ENCODE data around the gene CIRBP. TPM values are rescaled to one million over a fixed set of nuclear protein-coding genes. Genes with fewer than 3 reads are reported as not detected.

CIRBP gene
- total RNA-seq, 1 experiment from 2014 or later = 318 TPM

- peaks cover 78% of the 10 kb centered on the region for H3K36me3 ChIP-seq
- H3K27ac ChIP-seq = peak overlapping the region; percentile 94
- peaks cover 5% of the 10 kb centered on the region; the same call in 1 of the 2 replicates for H3K9me3 ChIP-seq (replicated peaks)
- H3K27me3 ChIP-seq (replicated peaks) = no peaks in the 10 kb centered on the region
- peak in 1 of 2 experiments; percentile 49 for DNase-seq (ENCODE audit: low read depth in 1 of 2, low spot score in 2 of 2)
- peaks cover 27% of the 10 kb centered on the region for H3K4me1 ChIP-seq (replicated peaks)
- peak overlapping the region; percentile 90 for H3K4me3 ChIP-seq
These were observed 7.0 kb downstream of the CIRBP start for GRCh38 chr19:1275976-1276627.

DNA sequence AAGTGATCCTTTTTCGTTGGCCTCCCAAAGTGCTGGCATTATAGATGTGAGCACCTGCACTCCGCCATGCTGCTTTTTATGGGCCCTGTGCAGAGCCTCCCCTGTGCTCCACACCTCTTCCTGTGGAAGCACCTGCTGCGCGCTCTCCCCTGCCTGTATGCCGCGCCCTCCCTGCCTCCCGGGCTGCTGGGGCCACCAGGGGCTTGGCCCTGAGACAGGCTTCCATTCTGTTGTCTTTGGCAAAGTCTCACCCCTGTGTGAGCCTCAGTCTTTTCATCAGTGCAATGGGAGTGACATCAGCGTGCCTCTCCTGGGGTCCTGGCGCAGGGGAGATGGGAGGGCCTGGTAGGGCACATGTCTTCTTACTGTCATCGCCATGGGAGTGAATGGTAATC lies 7.5 kb downstream of the CIRBP start:
- Histone ChIP-seq H3K4me1 (replicated peaks) (peaks cover 26% of the 10 kb centered on the region), H3K4me3 (no peak overlapping the region), H3K36me3 (peaks cover 73% of the 10 kb centered on the region), H3K9me3 (replicated peaks) (peaks cover 5% of the 10 kb centered on the region; the same call in 1 of the 2 replicates), H3K27me3 (replicated peaks) (no peaks in the 10 kb centered on the region), H3K27ac (no peak overlapping the region)
- no peak for DNase-seq (ENCODE audit: low read depth in 1 of 2, low spot score in 2 of 2)

DNA sequence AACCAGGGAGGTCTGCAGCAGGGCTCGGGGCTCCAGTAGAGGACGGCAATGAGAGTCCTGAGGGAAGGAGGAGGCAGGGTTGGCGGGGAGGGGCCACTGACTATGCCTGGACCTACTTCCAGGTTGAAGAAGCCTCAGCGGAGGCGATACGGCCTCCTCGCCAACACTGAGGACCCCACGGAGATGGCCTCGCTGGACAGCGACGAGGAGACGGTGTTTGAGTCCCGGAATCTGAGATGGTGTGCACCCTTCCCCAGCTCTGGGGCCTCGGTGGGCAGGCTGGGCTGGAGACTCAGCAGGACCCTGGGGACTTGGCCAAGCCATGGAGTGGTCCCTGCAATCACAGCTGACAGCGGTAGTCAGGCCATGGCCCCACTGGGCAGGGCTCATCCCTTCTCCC lies 7.9 kb downstream of the CIRBP start:
- H3K36me3 ChIP-seq = peaks cover 69% of the 10 kb centered on the region

DNA sequence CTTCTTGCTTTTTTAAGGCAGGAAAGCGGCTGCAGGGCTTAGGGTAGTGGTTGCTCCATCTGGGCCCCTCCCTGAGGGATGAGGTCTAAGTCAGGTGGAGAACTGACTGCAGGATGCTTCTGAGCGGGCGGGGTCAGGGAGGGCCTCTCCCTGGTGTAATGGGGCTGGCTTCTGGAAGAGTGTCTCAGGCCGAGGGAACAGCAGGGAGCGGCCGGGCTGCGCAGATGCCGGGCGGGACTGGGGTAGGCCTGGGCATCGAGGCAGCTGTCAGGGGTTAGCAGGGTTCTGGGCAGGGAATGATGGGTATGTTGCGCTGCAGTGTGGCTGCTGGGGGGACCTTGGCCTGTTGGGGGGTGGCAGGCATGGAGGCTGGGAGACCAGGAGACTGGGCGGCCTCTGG lies 8.9 kb downstream of the CIRBP start:
- Histone ChIP-seq H3K9me3 (replicated peaks) (peaks cover 5% of the 10 kb centered on the region; the same call in 1 of the 2 replicates), H3K4me1 (replicated peaks) (peaks cover 26% of the 10 kb centered on the region), H3K36me3 (peaks cover 58% of the 10 kb centered on the region), H3K4me3 (no peak overlapping the region), H3K27me3 (replicated peaks) (peaks cover 1% of the 10 kb centered on the region; the same call in 1 of the 2 replicates), H3K27ac (no peak overlapping the region)
- DNase-seq (ENCODE audit: low read depth in 1 of 2, low spot score in 2 of 2) = no peak

More for the DNA sequence above, 7.9 kb downstream of the CIRBP start:
- DNase-seq (ENCODE audit: low read depth in 1 of 2, low spot score in 2 of 2) = no peak
- Histone ChIP-seq H3K9me3 (replicated peaks) (peaks cover 5% of the 10 kb centered on the region; the same call in 1 of the 2 replicates), H3K27me3 (replicated peaks) (no peaks in the 10 kb centered on the region), H3K27ac (no peak overlapping the region), H3K4me1 (replicated peaks) (peaks cover 26% of the 10 kb centered on the region), H3K4me3 (no peak overlapping the region)

DNA sequence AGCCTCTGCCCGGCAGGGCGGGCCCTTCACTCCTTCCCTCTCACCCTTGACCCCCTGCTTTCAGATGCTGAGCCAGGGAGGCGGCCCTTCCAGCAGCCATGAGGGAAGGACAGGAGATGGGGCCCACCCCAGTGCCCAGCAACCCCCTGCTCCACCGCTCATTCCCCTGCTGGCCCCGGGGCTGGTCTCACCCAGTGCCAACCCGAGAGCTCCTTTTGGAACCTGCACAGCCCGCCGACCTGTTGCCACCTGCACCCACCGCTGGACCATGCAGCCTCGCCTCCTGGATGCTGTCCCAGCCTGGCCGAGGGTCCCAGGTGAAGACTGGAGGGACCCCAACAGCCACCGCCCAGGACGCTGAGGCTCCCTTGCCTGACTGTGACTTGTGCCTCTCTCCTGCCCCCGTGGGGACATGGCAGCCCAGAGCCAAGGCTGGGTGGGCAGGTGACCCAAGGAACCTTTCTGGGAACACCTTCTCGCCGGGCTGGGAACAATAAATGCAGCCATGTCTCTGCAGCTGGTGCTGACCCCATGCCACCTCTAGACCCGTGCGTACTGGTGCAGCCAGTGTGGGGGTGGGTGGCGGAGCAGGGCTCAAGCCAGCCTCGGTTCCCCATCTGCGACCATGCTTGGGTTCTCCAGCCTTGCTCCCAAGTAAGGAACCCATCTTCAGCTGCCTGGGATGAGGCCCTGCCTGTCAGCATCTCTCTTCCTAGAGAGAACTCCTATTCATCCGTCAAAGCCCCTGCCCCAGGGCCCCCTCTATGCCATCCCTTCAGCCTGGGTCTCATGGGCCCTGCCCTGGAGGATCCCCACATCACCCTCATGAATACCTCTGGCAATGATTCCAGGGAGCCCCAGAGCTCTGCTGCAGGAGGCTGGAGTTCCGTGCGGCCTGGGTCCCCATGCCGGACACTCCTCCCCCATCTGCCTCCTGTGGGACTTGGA lies 9.9 kb downstream of the CIRBP start:
- peaks cover 26% of the 10 kb centered on the region for H3K4me1 ChIP-seq (replicated peaks)
- peaks cover 10% of the 10 kb centered on the region for H3K27me3 ChIP-seq (replicated peaks)
- DNase-seq (ENCODE audit: low read depth in 1 of 2, low spot score in 2 of 2) = no peak
- H3K27ac ChIP-seq = no peak overlapping the region
- H3K9me3 ChIP-seq (replicated peaks) = peaks cover 5% of the 10 kb centered on the region; the same call in 1 of the 2 replicates
- peaks cover 49% of the 10 kb centered on the region for H3K36me3 ChIP-seq
- no peak overlapping the region for H3K4me3 ChIP-seq

DNA sequence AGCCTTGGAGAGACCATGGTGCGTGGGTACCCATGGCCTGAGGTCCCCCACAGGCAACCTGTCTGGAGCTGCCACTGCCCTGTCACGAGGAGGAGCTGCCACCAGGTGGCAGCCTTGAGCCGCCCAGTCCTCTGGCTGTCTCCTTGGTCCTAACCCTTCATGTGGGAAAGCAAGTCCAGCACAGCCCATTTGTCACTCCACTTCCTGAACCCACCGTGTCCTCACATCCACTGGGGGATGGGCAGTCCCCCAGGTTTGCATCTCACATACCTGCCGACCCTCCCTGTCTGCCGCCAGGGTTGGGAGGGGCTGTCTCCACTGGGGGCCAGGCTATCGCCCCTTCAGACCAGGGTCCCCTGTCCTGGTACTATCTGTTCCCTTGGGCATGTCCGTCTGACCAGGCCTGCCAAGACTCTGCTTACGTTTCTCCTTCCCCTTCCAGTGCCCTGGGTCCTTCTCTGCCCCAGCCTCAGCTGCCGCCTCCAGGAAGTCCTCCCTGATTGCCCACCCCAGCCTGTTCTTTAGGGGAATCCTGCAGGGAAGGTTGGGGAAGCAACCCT lies 10.7 kb downstream of the CIRBP start:
- peak; percentile 73 to 83 for DNase-seq (ENCODE audit: low read depth in 1 of 2, low spot score in 2 of 2)
- Histone ChIP-seq H3K27ac (no peak overlapping the region), H3K9me3 (replicated peaks) (peaks cover 5% of the 10 kb centered on the region; the same call in 1 of the 2 replicates), H3K36me3 (peaks cover 41% of the 10 kb centered on the region), H3K27me3 (replicated peaks) (peaks cover 19% of the 10 kb centered on the region), H3K4me3 (no peak overlapping the region), H3K4me1 (replicated peaks) (peaks cover 19% of the 10 kb centered on the region)

DNA sequence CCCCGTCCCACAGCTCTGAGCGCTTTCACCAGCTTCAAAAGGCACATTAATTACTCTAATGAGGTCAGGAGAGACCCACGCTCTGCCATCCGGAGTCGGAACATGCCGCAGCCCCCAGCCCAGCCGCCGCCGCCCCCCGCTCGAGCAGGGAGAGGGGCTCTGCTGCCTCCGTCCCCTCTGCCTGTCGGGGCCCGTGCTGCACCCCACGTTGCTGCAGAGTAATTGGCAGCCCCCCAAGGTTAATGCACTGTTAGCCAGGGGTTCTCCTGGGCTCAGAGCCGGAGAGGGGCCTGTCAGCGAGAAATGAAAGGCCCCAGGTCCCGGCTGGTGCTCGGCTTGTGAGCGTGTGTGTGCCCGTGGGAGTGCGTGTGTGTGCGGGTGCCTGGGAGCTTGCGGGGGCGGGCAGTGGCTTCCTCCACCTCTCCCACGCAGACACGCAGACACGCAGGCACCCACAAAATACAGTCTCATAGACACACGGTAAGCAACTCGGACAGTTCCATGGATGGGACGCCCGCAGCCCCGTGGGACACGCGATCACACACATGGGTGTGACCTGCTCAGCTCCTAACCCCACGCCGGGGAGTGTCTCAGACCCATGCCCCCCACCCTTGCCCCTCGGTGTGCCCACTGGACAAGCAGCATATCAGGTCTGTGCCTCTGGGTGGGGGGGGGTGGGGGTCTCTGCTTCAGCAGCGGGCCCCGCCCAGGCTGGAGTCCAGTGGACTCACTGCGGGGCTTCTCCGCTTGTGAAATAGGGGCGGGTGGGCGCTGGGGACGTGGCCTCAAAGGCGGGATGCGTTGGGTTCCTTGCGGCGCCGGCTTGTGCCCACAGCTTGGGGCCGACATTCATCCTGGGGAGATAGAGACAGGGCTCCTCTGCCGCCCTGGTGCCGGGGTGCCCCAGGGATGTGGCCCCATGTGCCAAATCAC lies 11.8 kb downstream of the CIRBP start:
- Histone ChIP-seq H3K4me3 (no peak overlapping the region), H3K36me3 (peaks cover 32% of the 10 kb centered on the region), H3K9me3 (replicated peaks) (no peaks in the 10 kb centered on the region), H3K4me1 (replicated peaks) (peaks cover 10% of the 10 kb centered on the region), H3K27ac (no peak overlapping the region), H3K27me3 (replicated peaks) (peaks cover 26% of the 10 kb centered on the region)
- DNase-seq (ENCODE audit: low read depth in 1 of 2, low spot score in 2 of 2) = no peak

DNA sequence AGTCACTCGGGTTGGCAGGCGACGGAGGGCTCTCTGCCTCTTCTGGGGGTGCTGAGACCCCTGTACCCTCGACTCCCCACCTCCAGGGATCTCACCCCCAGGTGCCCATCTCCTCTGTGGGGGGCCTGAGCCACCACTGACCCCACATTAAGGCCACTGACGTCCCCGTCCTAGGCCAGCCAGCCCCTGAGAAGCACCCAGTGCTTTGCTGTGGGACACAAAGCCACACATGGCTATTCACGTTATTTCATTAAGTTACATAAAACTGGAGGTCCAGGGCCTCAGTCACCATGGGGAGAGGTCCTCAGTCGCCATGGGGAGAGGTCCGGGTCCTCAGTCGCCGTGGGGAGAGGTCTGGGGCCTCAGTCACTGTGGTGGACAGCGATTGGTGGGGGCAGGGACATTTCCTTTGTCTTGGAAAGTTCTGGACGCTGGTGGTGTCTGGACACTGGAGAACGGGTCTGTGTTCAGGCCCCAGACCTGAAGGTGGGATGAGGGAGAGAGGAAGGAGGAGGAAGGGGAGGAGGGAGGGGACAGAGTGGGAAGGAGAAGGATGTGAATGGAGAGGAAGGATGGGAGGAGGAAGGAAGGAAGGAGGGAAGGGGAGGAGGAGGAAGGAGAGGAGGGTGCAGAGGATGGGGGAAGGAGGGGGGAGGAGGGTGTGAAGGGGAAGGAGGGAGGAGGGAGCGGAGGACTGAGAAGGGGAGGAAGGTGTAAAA lies 12.6 kb downstream of the CIRBP start:
- peaks cover 31% of the 10 kb centered on the region for H3K27me3 ChIP-seq (replicated peaks)
- H3K4me1 ChIP-seq (replicated peaks) = peaks cover 5% of the 10 kb centered on the region
- H3K36me3 ChIP-seq = peaks cover 29% of the 10 kb centered on the region
- H3K9me3 ChIP-seq (replicated peaks) = no peaks in the 10 kb centered on the region
- no peak for DNase-seq (ENCODE audit: low read depth in 1 of 2, low spot score in 2 of 2)
- no peak overlapping the region for H3K27ac ChIP-seq
- no peak overlapping the region for H3K4me3 ChIP-seq

GRCh38 chr19:1282588-1283206 lies 13.6 kb downstream of the CIRBP start:
- H3K9me3 ChIP-seq (replicated peaks) = no peaks in the 10 kb centered on the region
- no peak overlapping the region for H3K4me3 ChIP-seq
- peaks cover 40% of the 10 kb centered on the region for H3K27me3 ChIP-seq (replicated peaks)
- peaks cover 8% of the 10 kb centered on the region; the same call in 1 of the 2 replicates for H3K4me1 ChIP-seq (replicated peaks)
- peaks cover 21% of the 10 kb centered on the region for H3K36me3 ChIP-seq
- no peak for DNase-seq (ENCODE audit: low read depth in 1 of 2, low spot score in 2 of 2)
- H3K27ac ChIP-seq = no peak overlapping the region

GRCh38 chr19:1283207-1283916 lies 14.2 kb downstream of the CIRBP start:
- Histone ChIP-seq H3K9me3 (replicated peaks) (no peaks in the 10 kb centered on the region), H3K36me3 (peaks cover 17% of the 10 kb centered on the region), H3K27ac (no peak overlapping the region), H3K4me1 (replicated peaks) (peaks cover 11% of the 10 kb centered on the region; the same call in 1 of the 2 replicates), H3K27me3 (replicated peaks) (peaks cover 47% of the 10 kb centered on the region), H3K4me3 (no peak overlapping the region)
- DNase-seq (ENCODE audit: low read depth in 1 of 2, low spot score in 2 of 2) = no peak

- DNase-seq (ENCODE audit: low read depth in 1 of 2, low spot score in 2 of 2) = no peak
- Histone ChIP-seq H3K27ac (no peak overlapping the region), H3K4me1 (replicated peaks) (peaks cover 11% of the 10 kb centered on the region; the same call in 1 of the 2 replicates), H3K9me3 (replicated peaks) (no peaks in the 10 kb centered on the region), H3K36me3 (peaks cover 14% of the 10 kb centered on the region), H3K27me3 (replicated peaks) (peaks cover 52% of the 10 kb centered on the region), H3K4me3 (no peak overlapping the region)
These were observed 14.8 kb downstream of the CIRBP start for GRCh38 chr19:1283917-1284292.
